Ishikawa (cell line): ENCODE data around the gene MVP.

Source experiments
- TCF12 ChIP-seq: IDR thresholded peaks from 2 replicates; pipeline ENCODE4 v1.6.1; 2012; ENCODE audit warnings: low read depth
- TEAD4 ChIP-seq: IDR thresholded peaks from 2 replicates; pipeline ENCODE4 v1.6.1; 2012
- USF1 ChIP-seq: IDR thresholded peaks from 2 replicates; pipeline ENCODE4 v1.6.1; 2012

DNA sequence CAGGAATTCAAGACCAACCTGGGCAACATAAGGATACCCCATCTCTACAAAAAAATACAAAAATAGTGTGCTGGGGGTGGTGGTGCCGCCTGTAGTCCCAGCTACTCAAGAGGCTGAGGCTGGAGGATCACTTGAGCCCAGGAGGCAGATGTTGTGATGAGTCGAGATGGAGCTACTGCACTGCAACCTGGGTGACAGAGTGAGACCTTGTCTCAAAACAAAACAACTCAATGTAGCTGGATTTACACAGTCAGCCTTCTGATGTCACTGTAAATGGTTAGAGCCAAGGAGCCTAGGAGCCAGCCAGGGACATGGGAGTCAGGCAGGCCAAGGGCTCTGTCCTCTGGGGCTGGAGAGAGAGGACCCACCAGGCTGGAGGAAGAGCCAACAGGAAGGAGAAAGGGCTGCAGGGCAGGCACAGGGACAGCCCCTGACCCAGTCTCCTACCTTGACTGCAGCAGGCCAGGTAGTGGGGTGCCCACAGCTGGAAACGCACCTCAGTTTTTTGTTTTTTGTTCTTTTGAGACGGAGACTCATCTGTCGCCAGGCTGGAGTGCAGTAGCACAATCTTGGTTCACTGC, 34.3 kb downstream of the MVP start:
- no peak for TF ChIP-seq TCF12
- no peak for TF ChIP-seq USF1
- no peak for TF ChIP-seq TEAD4
